ENCODE data around the gene WIPF2. TPM values are rescaled to one million over a fixed set of nuclear protein-coding genes. Genes with fewer than 3 reads are reported as not detected.
A peak's percentile ranks its signal among the peaks of the same experiment; 100 is the strongest.

The WIPF2 gene
- total and polyA plus RNA-seq, 2 of the 8 experiments (the other 6 are each of a cell fraction or from before 2014, with no cell fraction given) = 6.9 to 25.3 TPM

DNA sequence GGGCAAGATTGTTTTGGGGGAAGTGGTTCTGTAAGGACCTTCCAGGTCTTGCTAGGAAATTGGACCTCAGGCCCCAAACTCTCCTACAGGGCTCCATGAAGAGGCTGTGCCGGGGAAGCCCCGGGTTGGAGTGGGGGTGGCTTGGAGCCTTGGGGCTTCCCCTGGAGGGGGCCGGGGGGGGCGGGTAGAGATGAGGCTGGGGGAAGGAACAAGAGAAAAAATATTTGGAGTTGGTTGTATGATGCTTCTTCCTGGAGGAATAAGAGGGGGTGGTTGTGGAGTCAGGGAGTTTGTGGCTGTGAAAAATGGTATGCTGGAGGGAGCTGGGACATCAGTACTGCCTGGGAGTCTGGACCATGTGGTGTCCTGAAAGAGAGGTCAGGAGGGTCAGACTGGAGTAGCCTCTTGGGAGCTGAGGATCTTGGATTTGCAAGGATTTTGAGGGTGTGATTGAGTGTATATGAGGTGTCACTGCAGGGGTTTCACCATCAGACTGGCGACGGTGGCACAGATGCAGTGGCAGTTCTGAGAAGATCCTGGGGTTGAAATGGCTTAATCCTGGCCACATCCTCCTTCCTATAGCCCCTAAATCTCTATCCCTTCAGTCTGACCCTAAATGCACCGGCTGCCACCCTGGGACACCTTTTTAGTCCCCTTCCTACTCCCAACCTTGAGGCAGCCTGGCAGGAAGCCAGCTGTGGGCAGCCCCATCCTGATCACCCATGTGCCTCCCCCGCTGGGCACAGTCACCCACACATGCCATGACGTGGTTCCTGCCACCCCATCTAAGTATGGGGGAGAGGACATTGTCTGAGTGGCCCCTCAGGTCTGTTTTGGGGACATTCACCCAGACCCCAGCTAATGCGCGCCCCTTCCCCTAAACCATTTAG is 100.8 kb downstream of the WIPF2 start:
- FAIRE-seq = no peak

More for the DNA sequence above, 100.8 kb downstream of the WIPF2 start:
- H4K91ac ChIP-seq (replicated peaks; ENCODE audit: insufficient read length, low read length) = no peak overlapping the region
- H4K5ac ChIP-seq (ENCODE audit: insufficient read length, low read depth, low read length) = no peak overlapping the region
- H2BK20ac ChIP-seq (ENCODE audit: low read length) = no peak overlapping the region
- H4K8ac ChIP-seq (ENCODE audit: extremely low read depth, insufficient read depth, low read length) = peak overlapping the region; percentile 63; the same call in 1 of the 2 replicates
- H2AFZ ChIP-seq (ENCODE audit: low read length) = no peak overlapping the region
- peaks cover 0 to 20% of the 10 kb centered on the region in 2 experiments; a peak in 2 of 4 replicates for H3K79me2 ChIP-seq (ENCODE audit: control insufficient read depth in 1 of 2, insufficient read depth in 2 of 2, low read length in 2 of 2)
- peaks cover 0 to 34% (median 22%) of the 10 kb centered on the region in 4 experiments; a peak in 6 of 7 replicates for H3K4me1 ChIP-seq (replicated peaks in 1 of 4; ENCODE audit: control insufficient read depth in 3 of 4, insufficient read depth in 4 of 4, low read length in 3 of 4)
- no peaks in the 10 kb centered on the region for H3K9me3 ChIP-seq (ENCODE audit: insufficient read depth in 2 of 2, low read depth in 1 of 2, low read length in 1 of 2)
- H3K4me3 ChIP-seq (ENCODE audit: extremely low read depth in 1 of 4, insufficient read depth in 2 of 4, low read depth in 3 of 4, low read length in 4 of 4) = no peak overlapping the region
- H3K56ac ChIP-seq (replicated peaks; ENCODE audit: insufficient read length, low read depth, low read length) = no peak overlapping the region
- peaks cover 20 to 37% of the 10 kb centered on the region in 2 experiments for H4K20me1 ChIP-seq (replicated peaks in 1 of 2; ENCODE audit: control insufficient read depth in 1 of 2, insufficient read depth in 2 of 2, low read length in 2 of 2)
- DNase-seq (ENCODE audit: low read depth in 1 of 2, low spot score in 2 of 2) = no peak
- no peak overlapping the region for H3K4ac ChIP-seq (replicated peaks; ENCODE audit: insufficient read length, low read depth, low read length)
- TF ChIP-seq SP1 (IDR thresholded peaks at IDR 0.05; ENCODE audit: low read depth, low read length) = no peak
- no peak overlapping the region for H3K14ac ChIP-seq (ENCODE audit: insufficient read length)
- H3K36me3 ChIP-seq (ENCODE audit: control insufficient read depth in 2 of 4, insufficient read depth in 4 of 4, low read length in 3 of 4) = no peaks in the 10 kb centered on the region
- ChIA-PET POLR2A (ENCODE audit: partially characterized antibody) (interaction anchor here (0.9 to 30.6 kb wide), 6 partner anchors 9 to 24 kb away, joined by 3 to 540 read pairs (median 3); partner anchors contain the start of genes CDC6 and RARA), CTCF (ENCODE audit: partially characterized antibody) (interaction anchor here (0.9 to 39.2 kb wide), 4 partner anchors 8 to 33 kb away, joined by 4 to 1198 read pairs (median 6); partner anchors contain the start of gene GJD3)
- H3K79me1 ChIP-seq (ENCODE audit: low read depth, low read length) = peaks cover 17% of the 10 kb centered on the region
- no peak overlapping the region for H2BK12ac ChIP-seq (ENCODE audit: low read depth, low read length)
- peak overlapping the region in 1 of 2 experiments; percentile 75; a peak in 1 of 4 replicates for H3K4me2 ChIP-seq (ENCODE audit: insufficient read depth in 1 of 2, low read depth in 2 of 2, low read length in 2 of 2)
- peaks cover 18% of the 10 kb centered on the region for H3K23me2 ChIP-seq (ENCODE audit: low read depth, low read length)
- H2AK5ac ChIP-seq (ENCODE audit: low read depth, low read length) = no peak overlapping the region
- H3K23ac ChIP-seq (ENCODE audit: insufficient read length) = no peak overlapping the region
- H2BK15ac ChIP-seq (ENCODE audit: low read length) = no peak overlapping the region
- WGBS, 2 experiments (ENCODE audit: extremely low coverage in 1 of 2, insufficient coverage in 1 of 2, insufficient read length in 1 of 2, insufficient replicate concordance in 2 of 2, low coverage in 1 of 2, low lambda C conversion rate in 2 of 2, missing lambda C conversion rate in 1 of 2) = 86% methylated on average over 9 of the region's 11 CpGs; no CpG with 5 or more reads in 1 of the 2 experiments
- no peak overlapping the region for H3K9ac ChIP-seq (replicated peaks in 1 of 4; ENCODE audit: extremely low read depth in 1 of 4, low read depth in 3 of 4, low read length in 3 of 4)
- H2BK5ac ChIP-seq (ENCODE audit: low read depth, low read length) = no peak overlapping the region
- H3K27ac ChIP-seq (ENCODE audit: low read depth, low read length) = no peak overlapping the region
- H3K27me3 ChIP-seq (replicated peaks in 1 of 4; ENCODE audit: control insufficient read depth in 3 of 4, extremely low read depth in 1 of 4, insufficient read depth in 3 of 4, low read length in 3 of 4) = peaks cover 0 to 30% (median 16%) of the 10 kb centered on the region in 4 experiments; a peak in 5 of 7 replicates
- no peak overlapping the region for H3K18ac ChIP-seq (ENCODE audit: extremely low read depth, low read length)
- no peak overlapping the region for H2BK120ac ChIP-seq (replicated peaks; ENCODE audit: low read depth, low read length)
